ENCODE data around the gene IHH.

Gene IHH

DNA sequence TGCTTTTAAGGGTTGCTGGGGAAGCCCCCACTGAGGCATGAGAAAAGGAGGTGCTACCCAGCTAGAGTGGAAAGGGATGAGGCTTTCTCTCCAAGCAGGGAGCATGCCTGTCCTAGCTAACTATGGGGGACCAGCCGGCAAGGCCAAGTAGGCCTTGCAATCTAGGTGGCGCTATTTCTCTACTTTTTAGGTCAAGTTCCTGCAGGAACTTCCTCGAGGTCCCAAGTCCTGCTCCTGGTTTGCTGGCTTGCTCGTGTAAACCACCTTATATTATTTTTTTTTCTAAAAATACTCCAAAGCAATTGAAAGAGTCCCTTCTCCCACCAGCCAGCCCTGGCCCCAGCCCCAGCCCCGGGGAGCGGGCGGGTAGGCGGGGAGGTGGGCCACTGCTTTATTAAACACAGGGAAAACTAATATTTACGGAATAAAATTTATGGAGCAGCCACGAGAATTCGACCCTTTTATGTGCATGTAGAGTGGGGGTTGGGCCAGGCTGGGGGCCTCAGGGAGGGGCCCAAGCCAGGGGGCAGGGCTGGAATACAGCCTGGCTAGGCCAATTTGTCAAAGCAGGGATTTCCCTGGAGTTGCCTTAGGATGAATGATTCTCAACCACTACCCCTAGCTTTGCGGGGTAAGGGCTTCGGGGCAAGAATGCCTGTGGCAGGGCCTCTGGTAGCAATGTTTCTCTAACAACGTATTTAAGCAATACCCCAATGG lies 12.8 kb upstream of the IHH start:
- DNase-seq, result peak; percentile 33

- DNase-seq, result no peak
Observed at GRCh38 chr2:219072741-219073250, 12.1 kb upstream of the IHH start.

GRCh38 chr2:219071131-219071816 lies 10.6 kb upstream of the IHH start:
- DNase-seq, result no peak

DNA sequence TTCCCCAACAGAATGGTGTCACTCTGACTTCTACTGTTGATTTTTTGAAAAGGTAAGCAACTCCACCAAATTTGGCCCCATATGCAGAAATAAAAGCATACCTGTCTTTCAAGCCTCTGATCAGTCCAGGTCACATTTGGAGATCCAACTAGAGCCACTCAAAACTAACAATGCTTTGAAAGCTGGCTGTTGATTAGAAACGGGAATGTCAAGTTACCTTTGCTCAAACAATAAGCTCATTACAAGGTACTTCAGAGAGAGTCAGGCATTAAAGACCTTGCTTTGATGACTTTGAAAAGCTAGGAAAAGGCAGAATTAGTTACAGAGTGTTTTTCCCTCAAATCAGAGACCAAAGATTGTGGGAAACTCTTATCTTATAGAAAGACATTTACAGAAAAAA lies 4.8 kb upstream of the IHH start:
- no peak for DNase-seq

- DNase-seq, result no peak
Observed at GRCh38 chr2:219062081-219062480, 1.4 kb upstream of the IHH start.

DNA sequence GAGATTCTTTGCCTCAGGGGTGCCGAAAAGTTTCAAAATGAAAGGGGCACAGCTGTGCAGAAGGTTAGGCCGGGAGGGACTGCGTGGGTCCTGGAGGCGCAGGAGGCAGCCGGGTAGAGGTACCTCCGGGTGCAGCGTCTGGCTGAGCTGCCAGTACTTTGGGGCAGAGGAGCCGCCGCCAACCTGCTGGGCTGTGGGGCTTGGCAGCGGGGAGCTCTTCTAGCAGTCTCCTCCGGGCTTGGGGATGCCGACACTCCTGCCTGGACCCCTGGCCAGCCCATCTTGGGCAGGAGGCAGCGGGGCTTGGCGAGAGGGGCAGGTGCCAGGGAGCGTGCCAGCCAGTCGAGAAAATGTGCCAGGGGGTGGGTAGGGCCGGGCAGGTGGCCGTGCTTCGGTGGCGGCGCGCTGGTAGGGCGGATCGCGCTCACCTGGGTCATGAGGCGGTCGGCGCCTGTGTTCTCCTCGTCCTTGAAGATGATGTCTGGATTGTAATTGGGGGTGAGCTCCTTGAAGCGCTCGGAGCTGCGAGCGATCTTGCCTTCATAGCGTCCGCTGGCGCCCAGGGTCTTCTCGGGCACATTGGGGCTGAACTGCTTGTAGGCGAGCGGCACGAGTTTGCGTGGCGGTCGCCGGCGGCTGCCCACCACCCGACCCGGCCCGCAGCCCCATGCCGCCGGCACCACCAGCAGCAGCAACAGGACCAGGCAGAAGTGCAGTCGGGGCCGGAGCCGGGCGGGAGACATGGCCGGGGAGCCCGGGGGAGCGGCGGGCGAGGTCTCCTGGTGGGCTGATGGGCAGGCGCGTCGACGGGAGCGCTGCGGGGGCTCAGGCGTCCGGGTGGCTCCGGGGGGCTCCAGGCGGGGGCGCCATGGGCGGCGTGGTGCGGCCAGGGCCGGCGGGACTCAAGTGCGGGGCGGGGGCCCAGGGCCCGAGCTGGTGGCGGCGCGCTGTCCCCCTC lies 717 bp downstream of the IHH start:
- DNase-seq, result no peak

DNA sequence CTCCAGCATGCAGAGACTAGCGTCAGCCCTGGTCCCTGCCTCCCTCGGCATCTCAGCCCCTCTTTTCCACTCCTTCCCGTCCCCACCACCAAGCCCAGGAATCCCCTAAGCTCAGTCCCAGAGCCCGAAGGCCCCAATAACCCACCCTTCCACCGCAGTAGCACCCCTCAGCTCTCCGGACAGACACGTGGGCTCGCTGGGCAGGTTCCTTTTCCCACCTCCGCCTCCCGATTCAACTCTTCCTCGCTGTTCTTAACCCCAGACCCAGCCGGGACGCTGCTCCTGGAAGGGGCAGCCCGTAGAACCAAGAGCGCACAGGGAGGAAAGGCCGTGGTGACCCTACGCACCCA lies 1.4 kb downstream of the IHH start:
- no peak for DNase-seq

DNA sequence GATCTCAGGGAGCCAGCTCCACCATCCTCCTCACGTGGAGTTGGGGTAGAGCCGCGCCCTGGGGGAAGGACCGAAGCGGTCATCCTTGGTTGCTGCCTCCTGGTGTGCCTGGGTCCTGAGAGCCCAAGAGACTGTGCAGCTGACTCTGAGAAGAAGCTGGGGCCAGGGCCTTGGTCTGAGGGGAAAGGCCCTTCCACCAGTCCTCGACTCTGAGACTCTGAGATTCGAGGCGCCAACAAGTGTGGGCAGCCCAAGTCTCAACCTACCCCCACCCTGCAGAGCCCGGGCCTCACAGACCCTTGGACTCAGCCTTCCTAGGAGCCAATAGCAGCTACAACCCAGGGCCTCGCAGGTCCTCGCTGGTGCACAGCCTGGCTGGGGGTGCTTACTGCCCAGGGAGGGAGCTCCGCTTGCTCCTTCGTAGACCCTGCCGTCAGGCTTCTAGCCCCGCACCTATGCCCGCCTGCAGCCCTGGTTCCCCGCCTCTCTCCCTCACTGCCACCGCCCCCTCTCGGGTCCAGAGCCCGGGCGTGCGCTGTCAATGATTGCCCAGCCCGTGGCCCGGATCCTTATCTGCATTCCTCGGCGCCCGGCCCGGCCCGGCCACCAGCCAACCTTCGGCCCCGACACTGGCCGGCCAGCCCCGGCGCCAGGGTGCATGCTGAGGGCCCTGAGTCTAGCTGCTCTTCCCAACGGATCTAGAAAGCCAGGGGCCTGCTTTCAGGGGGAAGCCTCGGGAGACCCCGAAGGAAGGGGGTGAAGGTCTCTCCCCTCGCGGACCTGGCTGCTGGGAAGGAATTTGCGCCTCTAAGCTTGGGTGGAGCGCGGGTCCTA lies 2.0 kb downstream of the IHH start:
- DNase-seq, result no peak

DNA sequence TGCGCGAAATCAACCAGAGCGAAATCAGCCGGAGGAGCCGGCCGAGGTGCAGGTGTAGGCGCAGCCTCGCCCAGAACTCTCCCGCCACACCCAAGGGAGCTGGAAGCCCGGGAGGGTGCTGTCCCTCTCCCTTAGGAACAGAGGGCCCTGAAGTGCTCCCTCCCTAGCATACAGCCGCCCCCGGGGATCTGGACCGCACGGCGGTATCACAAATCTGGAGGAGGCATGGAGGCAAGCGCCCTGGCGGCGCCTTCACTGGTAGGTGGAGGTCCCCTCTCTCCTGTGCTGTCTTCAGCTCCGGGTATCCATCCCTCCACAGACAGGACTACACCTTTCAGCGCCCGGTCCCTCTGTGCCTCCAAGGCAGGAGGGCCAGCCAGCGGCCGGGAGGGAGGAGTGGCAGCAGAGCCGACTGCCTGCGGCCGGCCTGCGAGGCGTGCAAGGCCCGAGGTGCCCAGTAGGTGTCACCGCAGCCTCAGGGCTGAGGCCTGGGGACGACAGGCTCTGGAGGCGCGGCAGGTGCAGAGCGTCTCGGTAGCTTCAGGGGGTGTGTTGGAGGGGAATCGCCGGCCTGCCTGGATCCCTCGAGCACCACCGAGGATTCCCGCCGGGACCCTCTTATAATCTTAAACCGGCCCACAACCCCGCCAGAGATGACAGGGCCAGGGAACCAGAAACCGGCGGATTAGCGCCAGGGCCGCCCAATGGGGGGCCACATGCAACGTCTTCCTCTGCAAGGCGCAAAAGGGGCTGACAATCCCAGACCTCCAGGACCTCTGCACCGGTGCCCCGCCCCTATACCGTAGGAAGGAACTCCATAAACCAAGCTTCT lies 2.8 kb downstream of the IHH start:
- peak; percentile 41 for DNase-seq

GRCh38 chr2:219056896-219057708 lies 3.6 kb downstream of the IHH start:
- no peak for DNase-seq

- no peak for DNase-seq
Observed at GRCh38 chr2:219056176-219056895, 4.4 kb downstream of the IHH start.

DNA sequence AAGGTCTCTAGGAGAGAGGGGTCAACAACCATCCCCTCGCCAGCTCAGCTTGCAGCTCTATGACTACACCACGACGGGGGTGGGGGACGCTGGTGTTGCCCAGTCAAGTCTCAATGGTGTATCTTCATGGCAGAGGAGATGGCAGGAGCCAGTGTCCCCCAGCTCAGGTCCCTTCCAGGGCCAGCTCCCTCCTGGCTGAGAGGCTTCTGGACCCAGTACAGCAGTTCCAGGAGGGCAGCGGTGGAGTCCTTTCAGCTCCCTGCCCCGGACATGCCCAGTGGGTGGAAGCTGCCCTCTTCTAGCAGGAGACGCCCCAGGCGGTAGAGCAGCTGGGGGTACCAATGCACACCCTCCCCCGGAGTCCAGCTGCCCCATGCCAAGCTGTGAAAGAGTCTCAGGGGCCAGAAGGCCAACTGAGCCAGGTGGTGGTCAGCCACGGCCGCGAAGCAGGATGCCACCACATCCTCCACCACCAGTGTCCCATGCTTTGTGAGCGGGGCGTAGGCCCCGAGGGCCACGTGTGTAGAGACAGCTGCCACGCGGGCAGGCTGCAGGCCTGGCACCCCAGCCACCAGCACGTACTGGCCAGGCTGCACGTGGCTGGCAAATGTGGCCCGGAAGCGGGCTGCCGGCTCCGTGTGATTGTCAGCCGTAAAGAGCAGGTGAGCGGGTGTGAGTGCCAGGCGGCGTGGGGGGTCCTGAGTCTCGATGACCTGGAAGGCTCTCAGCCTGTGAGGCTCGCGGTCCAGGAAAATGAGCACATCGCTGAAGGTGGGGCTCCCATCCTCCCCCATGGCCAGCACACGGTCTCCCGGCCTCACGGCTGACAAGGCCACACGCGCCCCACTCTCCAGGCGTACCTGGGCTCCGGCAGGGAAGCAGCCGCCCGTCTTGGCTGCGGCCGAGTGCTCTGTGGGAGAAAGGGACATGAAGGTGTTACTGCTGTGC lies 5.5 kb downstream of the IHH start:
- no peak for DNase-seq

DNA sequence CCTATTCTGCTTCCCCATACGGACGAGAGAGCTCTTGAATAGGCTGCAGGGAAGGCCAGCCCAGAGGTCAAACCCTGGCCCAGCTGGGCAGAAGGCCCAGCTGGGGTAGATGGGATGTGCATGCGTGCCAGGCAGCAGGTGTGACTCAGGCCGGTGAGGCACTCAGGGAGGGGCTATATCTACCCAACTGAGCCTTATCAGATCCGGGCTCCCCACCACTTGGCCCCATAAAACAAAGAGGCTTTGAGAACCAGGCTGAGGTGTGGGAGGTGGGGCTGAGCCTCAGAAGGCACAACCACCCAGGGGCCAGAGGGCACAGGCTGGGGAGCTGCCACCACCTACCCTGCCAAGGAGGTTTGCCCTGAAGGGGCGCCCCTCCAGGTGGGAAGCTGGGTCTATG lies 11.4 kb downstream of the IHH start:
- DNase-seq, result no peak

DNA sequence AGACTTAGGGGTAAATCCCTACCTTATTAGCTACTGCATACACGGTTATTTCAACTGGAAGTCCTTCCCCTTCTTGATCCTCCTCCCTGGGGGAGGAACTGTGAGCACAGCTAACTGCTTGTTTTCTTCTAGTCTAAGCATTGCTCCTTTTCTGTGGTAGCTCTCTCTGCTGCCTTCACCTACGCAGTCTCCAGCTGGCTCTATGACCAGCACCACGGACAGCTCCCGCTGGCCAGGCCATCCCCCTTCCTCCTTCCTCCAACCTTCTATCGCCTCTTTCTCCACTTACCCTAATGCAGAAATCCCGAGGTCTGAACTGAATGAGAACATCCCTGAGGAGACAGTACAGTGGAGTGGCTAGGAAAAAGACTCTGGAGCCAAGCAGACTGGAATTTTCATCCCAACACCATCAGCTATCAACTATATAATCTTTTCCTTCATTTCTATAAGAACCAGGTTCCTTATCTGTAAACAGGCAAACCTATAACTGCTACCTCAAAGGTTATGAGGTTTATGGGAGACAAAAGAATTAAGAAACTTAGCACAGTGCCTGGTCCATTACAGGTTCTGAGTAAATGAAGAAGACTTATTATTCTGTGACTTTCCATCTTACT lies 14.7 kb downstream of the IHH start:
- DNase-seq, result no peak

- no peak for DNase-seq
Observed at GRCh38 chr2:219042750-219043149, 18.0 kb downstream of the IHH start.

DNA sequence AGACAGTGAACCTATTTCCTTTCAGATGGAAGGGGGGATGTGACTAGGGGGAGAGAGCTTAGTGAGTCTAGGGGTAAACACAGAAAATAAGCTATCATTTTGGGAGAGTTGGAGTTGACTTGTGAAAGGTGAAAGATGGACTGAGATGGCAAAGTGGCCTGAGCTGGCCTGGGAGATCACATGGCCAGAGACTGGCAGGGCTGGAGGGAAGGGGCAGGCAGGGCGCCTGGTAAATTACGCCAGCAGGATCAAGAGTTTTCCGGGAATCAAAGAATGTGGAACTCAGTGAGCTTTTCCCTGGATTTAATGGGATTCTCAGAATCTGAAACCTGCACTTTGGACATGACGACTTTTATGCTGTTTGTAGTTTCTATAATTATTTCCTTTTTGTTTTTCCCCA lies 18.6 kb downstream of the IHH start:
- DNase-seq, result no peak

- DNase-seq, result no peak
Observed at GRCh38 chr2:219041252-219041651, 19.5 kb downstream of the IHH start, which contains the start of gene CFAP65. CFAP65 (minus strand) TSS chr2:219041516; CDS start chr2:219039048, 2,468 bp downstream.

GRCh38 chr2:219038600-219038999 lies 22.1 kb downstream of the IHH start:
- DNase-seq, result no peak

Data from NCI-H1092 treated with DMSO at 0.1 percent for 48 hours (cell line).